PFSK-1 (cell line): ENCODE data around the gene VAV2.

Experiments used
- FOXP2 ChIP-seq: optimal IDR thresholded peaks from 2 replicates; pipeline ENCODE3; 2011; ENCODE audit warnings: borderline replicate concordance, control low read depth, inconsistent platforms; ENCODE audit not compliant: insufficient read depth; ENCODE audit errors: extremely low read length, extremely low read depth
- POLR2AphosphoS5 ChIP-seq: IDR thresholded peaks from 2 replicates; pipeline ENCODE4 v1.6.1; 2012; ENCODE audit warnings: low read depth, mild to moderate bottlenecking, control low read depth, low read length, moderate library complexity
- REST ChIP-seq, 2 experiments: IDR thresholded peaks; 2 replicates each; pipeline versions ENCODE4 v1.6.1 to v1.8.0; 2011 to 2012; ENCODE audit warnings: low read depth in 2 of 2, low read length in 2 of 2, control low read depth in 1 of 2, inconsistent platforms in 1 of 2, mild to moderate bottlenecking in 1 of 2, moderate library complexity in 1 of 2; ENCODE audit not compliant: insufficient read depth in 1 of 2
- SIN3A ChIP-seq: IDR thresholded peaks from 2 replicates; pipeline ENCODE4 v1.6.1; 2012; ENCODE audit warnings: mild to moderate bottlenecking, low read length, moderate library complexity, borderline replicate concordance; ENCODE audit not compliant: insufficient read depth
- TAF1 ChIP-seq: IDR thresholded peaks from 2 replicates; pipeline ENCODE4 v1.6.1; 2012; ENCODE audit warnings: low read length, control low read depth, borderline replicate concordance; ENCODE audit not compliant: insufficient read depth

The VAV2 gene

GRCh38 chr9:133951265-133951664 is 40.9 kb downstream of the VAV2 start:
- TF ChIP-seq FOXP2: no peak
- TF ChIP-seq TAF1: no peak
- no peak for TF ChIP-seq POLR2AphosphoS5
- no peak for TF ChIP-seq REST (IDR thresholded peaks at IDR 0.05; ENCODE audit: insufficient read depth in 1 of 2, low read depth in 2 of 2, low read length in 2 of 2)
- TF ChIP-seq SIN3A: no peak

DNA sequence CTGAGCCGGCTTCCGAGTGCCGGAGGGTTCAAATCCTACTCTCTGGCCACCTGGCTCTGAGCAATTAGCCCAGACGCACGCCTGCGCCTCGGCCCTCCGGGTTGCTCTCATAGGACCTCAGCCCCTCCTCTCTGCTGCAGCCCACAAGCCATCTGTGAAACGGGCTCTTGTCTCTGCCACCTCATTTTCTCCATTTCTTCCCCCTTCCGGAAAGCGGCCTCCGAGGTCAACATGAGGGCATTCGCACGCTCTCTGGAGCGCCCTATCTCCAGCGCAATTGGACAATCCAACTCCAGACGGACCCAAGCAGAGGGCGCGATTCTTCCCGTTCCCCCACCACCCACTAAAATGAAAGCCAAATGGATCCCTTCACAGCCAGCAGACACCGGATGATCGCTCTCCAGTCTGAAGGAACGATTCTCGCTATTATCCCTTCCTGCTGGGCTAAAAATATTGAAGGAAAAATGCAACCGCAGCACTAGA is 41.5 kb downstream of the VAV2 start:
- no peak for TF ChIP-seq REST (IDR thresholded peaks at IDR 0.05; ENCODE audit: insufficient read depth in 1 of 2, low read depth in 2 of 2, low read length in 2 of 2)
- TF ChIP-seq FOXP2: no peak
- no peak for TF ChIP-seq TAF1
- TF ChIP-seq SIN3A: no peak
- no peak for TF ChIP-seq POLR2AphosphoS5

DNA sequence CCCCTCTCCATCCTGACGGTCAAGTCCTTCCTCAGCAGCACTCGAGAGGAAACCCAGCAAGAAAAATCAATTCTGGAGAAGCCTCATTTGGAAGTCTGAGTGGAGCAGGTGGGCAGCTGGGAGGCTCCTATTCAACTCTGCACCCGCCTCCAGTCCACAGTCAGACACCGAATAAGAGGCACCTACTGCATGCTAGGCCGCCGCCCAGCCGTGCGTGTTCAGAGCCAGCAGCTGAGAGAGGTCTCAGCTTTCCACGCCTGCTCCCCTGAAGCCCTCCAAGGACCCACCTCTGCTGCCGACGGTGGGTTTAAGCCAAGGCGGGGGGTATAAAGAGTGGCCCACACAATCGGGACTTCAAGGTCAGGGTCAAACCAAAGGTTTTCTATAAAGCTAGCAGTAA is 41.9 kb downstream of the VAV2 start:
- TF ChIP-seq TAF1 (no peak), SIN3A (no peak), FOXP2 (no peak), REST (IDR thresholded peaks at IDR 0.05; ENCODE audit: insufficient read depth in 1 of 2, low read depth in 2 of 2, low read length in 2 of 2) (no peak), POLR2AphosphoS5 (no peak)

DNA sequence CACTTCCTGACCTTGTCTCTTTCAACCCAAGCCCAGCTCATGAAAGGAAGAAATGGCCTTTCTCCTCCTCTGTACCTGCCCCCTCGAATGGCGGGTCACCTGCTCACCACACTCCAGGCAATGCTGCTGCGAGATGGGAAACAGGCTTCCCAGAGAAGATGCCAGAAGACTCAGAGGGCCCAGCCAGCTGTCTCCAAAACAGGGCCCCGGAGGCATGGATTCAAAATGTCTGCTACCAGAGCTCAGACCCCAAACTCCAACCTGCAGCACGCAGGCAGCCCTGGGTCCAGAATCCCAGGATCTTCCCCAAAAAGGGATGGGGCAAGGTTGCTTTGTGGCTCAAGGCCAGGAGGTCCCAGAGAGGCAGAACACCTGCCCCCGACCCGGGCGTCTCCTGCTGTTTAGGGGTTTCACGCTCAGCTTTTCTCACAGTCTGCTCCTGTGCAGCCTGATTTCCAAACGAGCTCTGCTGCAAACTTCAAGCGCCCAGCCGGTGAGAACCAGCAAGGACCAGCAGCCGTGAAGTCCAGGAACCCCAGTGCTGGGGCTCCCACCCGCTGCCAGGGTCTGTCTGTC is 42.5 kb downstream of the VAV2 start:
- no peak for TF ChIP-seq FOXP2
- TF ChIP-seq REST (IDR thresholded peaks at IDR 0.05; ENCODE audit: insufficient read depth in 1 of 2, low read depth in 2 of 2, low read length in 2 of 2): no peak
- no peak for TF ChIP-seq TAF1
- TF ChIP-seq SIN3A: no peak
- no peak for TF ChIP-seq POLR2AphosphoS5
